ENCODE data around the gene ZFP90.

The ZFP90 gene

DNA sequence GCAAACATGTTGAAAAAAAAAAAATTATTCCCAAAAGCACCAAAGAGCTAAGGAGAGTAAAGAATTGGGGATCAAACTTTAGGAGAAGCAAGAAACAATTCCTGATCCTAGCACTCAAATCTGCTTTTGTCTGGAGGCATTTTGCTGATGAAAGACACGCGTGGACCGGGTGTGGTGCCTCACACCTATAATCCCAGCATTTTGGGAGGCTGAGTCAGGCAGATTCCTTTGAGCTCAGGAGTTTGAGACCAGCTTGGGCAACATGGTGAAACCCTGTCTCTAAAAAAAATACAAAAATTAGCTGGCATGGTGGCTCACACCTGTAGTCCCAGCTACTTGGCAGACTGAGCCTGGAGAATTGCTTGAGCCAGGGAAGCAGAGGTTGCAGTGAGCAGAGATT is 35.4 kb downstream of the ZFP90 start:
- TF ChIP-seq ZNF514 (tag by site-specific recombination; IDR thresholded peaks at IDR 0.05) (no peak), MYNN (tag by site-specific recombination; IDR thresholded peaks at IDR 0.05; ENCODE audit: borderline replicate concordance) (no peak), ZFP3 (tag by site-specific recombination; IDR thresholded peaks at IDR 0.05; ENCODE audit: low read depth) (no peak), ZXDB (tag by site-specific recombination; IDR thresholded peaks at IDR 0.05) (no peak), TCF7L2 (IDR thresholded peaks at IDR 0.05; ENCODE audit: borderline replicate concordance, low read depth, low read length) (no peak)
- ChIA-PET POLR2A (no interaction called here), CTCF (interaction anchor here (0.6 to 1.8 kb wide), 2 partner anchors 16 to 105 kb away, joined by 5 to 6 read pairs; no protein-coding TSS in a partner anchor)
- H3K4me3 ChIP-seq (ENCODE audit: low read depth, low read length) = no peak overlapping the region
- H3K36me3 ChIP-seq (ENCODE audit: control insufficient read depth in 2 of 2, insufficient read depth in 1 of 2, low read length in 2 of 2) = no peaks in the 10 kb centered on the region
- H3K9me3 ChIP-seq (ENCODE audit: control insufficient read depth, insufficient read depth, low read depth, low read length) = no peaks in the 10 kb centered on the region
- H3K4me1 ChIP-seq (ENCODE audit: control insufficient read depth, insufficient read depth, low read length) = no peaks in the 10 kb centered on the region
- no peak overlapping the region for H3K27ac ChIP-seq (ENCODE audit: extremely low read depth, low read depth, low read length)

DNA sequence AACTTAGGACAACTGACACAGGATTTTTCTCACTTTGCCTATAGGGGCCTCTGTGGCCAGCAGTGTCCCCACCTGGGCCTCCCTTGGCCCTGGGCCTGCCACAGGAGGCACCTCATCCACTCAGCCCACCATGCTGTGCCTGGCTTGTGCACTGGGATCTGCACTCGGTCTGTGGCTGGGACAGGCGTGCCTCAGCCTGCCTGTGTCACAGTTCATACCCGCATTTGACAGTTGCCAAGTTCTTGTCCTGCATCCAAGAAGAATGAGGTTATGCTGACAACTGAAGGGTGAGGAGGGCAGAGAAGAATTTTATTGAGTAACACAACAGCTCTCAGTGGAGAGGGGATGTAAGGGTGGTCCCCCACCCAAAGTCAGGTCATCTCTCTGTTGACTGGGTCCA is 36.0 kb downstream of the ZFP90 start:
- Histone ChIP-seq H3K9me3 (ENCODE audit: control insufficient read depth, insufficient read depth, low read depth, low read length) (no peaks in the 10 kb centered on the region), H3K4me1 (ENCODE audit: control insufficient read depth, insufficient read depth, low read length) (no peaks in the 10 kb centered on the region), H3K27ac (ENCODE audit: extremely low read depth, low read depth, low read length) (no peak overlapping the region), H3K4me3 (ENCODE audit: low read depth, low read length) (no peak overlapping the region), H3K36me3 (ENCODE audit: control insufficient read depth in 2 of 2, insufficient read depth in 1 of 2, low read length in 2 of 2) (no peaks in the 10 kb centered on the region)
- CTCF ChIA-PET = interaction anchor here (1.8 kb wide), 1 partner anchor 15 kb away, joined by 6 read pairs; no protein-coding TSS in a partner anchor
- no peak for TF ChIP-seq ZNF596 (tag by site-specific recombination; IDR thresholded peaks at IDR 0.05)
- TF ChIP-seq ZNF184 (tag by site-specific recombination; IDR thresholded peaks at IDR 0.05) = no peak
- TF ChIP-seq ZFP41 (tag by site-specific recombination; IDR thresholded peaks at IDR 0.05; ENCODE audit: borderline replicate concordance) = no peak
- TF ChIP-seq SP2 (tag by site-specific recombination; IDR thresholded peaks at IDR 0.05) = no peak
- TF ChIP-seq ZNF394 (tag by site-specific recombination; IDR thresholded peaks at IDR 0.05; ENCODE audit: borderline replicate concordance) = no peak
- no peak for TF ChIP-seq ZNF24 (tag by site-specific recombination; IDR thresholded peaks at IDR 0.05)
- TF ChIP-seq, protein P1, sequence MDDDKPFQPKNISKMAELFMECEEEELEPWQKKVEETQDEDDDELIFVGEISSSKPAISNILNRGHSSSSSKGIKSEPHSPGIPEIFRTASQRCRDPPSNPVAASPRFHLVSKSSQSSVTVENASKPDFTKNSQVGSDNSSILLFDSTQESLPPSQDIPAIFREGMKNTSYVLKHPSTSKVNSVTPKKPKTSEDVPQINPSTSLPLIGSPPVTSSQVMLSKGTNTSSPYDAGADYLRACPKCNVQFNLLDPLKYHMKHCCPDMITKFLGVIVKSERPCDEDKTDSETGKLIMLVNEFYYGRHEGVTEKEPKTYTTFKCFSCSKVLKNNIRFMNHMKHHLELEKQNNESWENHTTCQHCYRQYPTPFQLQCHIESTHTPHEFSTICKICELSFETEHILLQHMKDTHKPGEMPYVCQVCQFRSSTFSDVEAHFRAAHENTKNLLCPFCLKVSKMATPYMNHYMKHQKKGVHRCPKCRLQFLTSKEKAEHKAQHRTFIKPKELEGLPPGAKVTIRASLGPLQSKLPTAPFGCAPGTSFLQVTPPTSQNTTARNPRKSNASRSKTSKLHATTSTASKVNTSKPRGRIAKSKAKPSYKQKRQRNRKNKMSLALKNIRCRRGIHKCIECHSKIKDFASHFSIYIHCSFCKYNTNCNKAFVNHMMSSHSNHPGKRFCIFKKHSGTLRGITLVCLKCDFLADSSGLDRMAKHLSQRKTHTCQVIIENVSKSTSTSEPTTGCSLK (tag by site-specific recombination; IDR thresholded peaks at IDR 0.05) = no peak
- TF ChIP-seq ZNF19 (tag by site-specific recombination; IDR thresholded peaks at IDR 0.05; ENCODE audit: low read depth) = no peak
- TF ChIP-seq ZNF202 (tag by site-specific recombination; IDR thresholded peaks at IDR 0.05; ENCODE audit: borderline replicate concordance) = no peak
- TF ChIP-seq OSR2 (tag by site-specific recombination; IDR thresholded peaks at IDR 0.05) = no peak
- no peak for TF ChIP-seq ZNF354C (tag by site-specific recombination; IDR thresholded peaks at IDR 0.05; ENCODE audit: borderline replicate concordance, low read depth)
- TF ChIP-seq, protein P2, sequence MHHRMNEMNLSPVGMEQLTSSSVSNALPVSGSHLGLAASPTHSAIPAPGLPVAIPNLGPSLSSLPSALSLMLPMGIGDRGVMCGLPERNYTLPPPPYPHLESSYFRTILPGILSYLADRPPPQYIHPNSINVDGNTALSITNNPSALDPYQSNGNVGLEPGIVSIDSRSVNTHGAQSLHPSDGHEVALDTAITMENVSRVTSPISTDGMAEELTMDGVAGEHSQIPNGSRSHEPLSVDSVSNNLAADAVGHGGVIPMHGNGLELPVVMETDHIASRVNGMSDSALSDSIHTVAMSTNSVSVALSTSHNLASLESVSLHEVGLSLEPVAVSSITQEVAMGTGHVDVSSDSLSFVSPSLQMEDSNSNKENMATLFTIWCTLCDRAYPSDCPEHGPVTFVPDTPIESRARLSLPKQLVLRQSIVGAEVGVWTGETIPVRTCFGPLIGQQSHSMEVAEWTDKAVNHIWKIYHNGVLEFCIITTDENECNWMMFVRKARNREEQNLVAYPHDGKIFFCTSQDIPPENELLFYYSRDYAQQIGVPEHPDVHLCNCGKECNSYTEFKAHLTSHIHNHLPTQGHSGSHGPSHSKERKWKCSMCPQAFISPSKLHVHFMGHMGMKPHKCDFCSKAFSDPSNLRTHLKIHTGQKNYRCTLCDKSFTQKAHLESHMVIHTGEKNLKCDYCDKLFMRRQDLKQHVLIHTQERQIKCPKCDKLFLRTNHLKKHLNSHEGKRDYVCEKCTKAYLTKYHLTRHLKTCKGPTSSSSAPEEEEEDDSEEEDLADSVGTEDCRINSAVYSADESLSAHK (tag by site-specific recombination; IDR thresholded peaks at IDR 0.05) = no peak
- TF ChIP-seq ZNF121 (tag by site-specific recombination; IDR thresholded peaks at IDR 0.05) = no peak
- TF ChIP-seq HOXA7 (CRISPR knock-in tag; IDR thresholded peaks at IDR 0.05; ENCODE audit: borderline replicate concordance) = no peak
- TF ChIP-seq ZNF2 (tag by site-specific recombination; IDR thresholded peaks at IDR 0.05) = no peak
- POLR2A ChIA-PET = no interaction called here

Measured in HEK293 (cell line).